Superior temporal gyrus (tissue), 1 donor: ENCODE data around the gene ABL2.
"Not testable (repeated sequence)": the region's sequence is repeated elsewhere in the genome, so short reads cannot be mapped to it uniquely, and the experiment has no call there.

Source experiments
- DNase-seq: peaks from one replicate; pipeline ENCODE4 v3.0.0-alpha.2; 2016; ENCODE audit errors: extremely low spot score

ABL2 gene

GRCh38 chr1:179169616-179170467 is 59.6 kb downstream of the ABL2 start:
- DNase-seq = no peak

- no peak for DNase-seq
Measured at GRCh38 chr1:179168536-179168935, 60.9 kb downstream of the ABL2 start.

GRCh38 chr1:179167955-179168354 is 61.5 kb downstream of the ABL2 start:
- no peak for DNase-seq

GRCh38 chr1:179167418-179167777 is 62.1 kb downstream of the ABL2 start:
- DNase-seq = no peak

GRCh38 chr1:179166663-179167417 is 62.6 kb downstream of the ABL2 start:
- no peak for DNase-seq

DNA sequence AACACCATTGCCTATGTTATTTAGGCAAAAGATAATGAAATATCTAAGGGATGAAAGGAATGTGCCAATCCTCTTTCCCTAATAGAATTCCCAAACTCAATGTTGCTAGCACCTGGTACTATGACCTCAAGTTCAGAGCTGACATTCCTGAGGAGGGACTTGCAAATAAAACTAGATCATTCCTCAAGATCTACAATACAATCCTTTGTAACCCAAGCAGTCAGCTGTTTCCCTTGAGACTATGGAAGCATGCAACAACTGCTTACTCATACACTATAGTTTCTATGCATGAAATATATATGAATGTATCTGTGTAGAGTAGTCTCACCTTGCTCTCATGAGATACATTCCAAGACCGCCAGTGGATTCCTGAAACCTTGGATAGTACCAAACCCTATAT is 65.0 kb downstream of the ABL2 start:
- DNase-seq = no peak

- no peak for DNase-seq
Measured at GRCh38 chr1:179156708-179157107, 72.8 kb downstream of the ABL2 start.

GRCh38 chr1:179156026-179156425 is 73.5 kb downstream of the ABL2 start:
- DNase-seq = no peak

DNA sequence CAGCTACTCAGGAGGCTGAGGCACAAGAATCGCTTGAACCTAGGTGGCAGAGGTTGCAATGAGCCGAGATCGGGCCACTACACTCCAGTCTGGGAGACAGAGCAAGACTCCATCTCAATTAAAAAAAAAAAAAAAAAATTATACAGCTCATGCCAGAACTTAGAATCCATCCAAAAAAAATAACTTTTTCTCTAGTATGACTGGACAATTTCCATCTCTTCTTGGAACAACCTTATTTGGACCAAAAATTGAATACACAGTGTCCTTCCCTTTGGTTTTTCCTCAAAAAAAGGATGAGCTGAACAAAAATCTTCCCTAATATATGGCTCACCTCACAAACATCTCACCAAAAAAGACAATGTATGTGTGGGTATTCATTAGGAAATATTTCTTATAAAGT is 73.9 kb downstream of the ABL2 start:
- DNase-seq = no peak

- DNase-seq = no peak
Measured at GRCh38 chr1:179154437-179154836, 75.0 kb downstream of the ABL2 start.

- no peak for DNase-seq
Measured at GRCh38 chr1:179153217-179153616, 76.3 kb downstream of the ABL2 start.

GRCh38 chr1:179151908-179152682 is 77.4 kb downstream of the ABL2 start:
- no peak for DNase-seq

DNA sequence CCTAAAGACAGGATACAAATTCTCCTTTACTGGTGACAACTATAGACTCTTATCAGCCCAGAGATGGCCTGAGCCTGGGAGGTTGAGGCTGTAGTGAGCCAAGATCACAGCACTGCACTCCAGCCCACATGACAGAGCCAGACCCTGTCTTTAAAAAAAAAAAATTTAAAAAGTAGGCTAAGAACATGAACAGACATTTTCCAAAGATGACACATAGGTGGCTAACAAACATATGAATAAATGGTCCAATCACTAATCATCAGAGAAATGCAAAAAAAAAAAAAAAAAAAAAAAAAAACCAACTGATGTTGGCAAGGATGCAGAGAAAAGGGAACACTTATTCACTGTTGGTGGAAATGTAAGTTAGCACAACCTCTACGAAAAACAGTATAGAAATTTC is 82.6 kb downstream of the ABL2 start:
- no peak for DNase-seq

DNA sequence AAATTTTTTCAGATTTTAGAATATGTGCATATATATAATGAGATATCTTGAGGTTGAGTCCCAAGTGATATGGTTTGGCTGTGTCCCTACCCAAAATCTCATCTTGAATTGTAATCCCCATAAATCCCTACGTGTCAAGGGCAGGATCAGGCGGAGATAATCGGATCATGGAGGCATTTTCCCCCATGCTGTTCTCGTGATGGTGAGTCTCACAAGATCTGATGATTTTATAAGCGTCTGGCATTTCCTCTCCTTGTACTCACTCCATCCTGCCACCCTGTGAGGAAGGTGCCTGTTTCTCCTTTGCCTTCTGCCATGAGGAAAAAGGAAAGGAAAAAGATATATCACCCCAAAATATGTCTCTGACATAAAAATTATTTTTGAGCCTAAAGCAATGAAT is 83.0 kb downstream of the ABL2 start:
- no peak for DNase-seq

GRCh38 chr1:179145521-179145920 is 84.0 kb downstream of the ABL2 start:
- no peak for DNase-seq

GRCh38 chr1:179144626-179145025 is 84.9 kb downstream of the ABL2 start:
- no peak for DNase-seq

- DNase-seq = no peak
Measured at GRCh38 chr1:179143322-179143721, 86.2 kb downstream of the ABL2 start.

- no peak for DNase-seq
Measured at GRCh38 chr1:179142889-179143299, 86.6 kb downstream of the ABL2 start.

GRCh38 chr1:179141592-179142251 is 87.8 kb downstream of the ABL2 start:
- no peak for DNase-seq

DNA sequence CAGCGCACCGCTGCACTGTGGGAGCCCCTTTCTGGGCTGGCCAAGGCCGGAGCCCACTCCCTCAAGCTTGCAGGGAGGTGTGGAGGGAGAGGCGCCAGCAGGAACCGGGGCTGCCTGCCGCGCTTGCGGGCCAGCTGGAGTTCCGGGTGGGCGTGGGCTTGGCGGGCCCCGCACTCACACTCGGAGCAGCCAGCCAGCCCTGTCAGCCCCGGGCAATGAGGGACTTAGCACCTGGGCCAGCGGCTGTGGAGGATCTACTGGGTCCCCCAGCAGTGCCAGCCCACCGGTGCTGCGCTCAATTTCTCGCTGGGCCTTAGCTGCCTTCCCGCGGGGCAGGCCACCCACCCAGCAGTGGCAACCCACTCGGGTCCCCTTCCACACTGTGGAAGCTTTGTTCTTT is 90.7 kb downstream of the ABL2 start:
- DNase-seq = not testable (repeated sequence)

DNA sequence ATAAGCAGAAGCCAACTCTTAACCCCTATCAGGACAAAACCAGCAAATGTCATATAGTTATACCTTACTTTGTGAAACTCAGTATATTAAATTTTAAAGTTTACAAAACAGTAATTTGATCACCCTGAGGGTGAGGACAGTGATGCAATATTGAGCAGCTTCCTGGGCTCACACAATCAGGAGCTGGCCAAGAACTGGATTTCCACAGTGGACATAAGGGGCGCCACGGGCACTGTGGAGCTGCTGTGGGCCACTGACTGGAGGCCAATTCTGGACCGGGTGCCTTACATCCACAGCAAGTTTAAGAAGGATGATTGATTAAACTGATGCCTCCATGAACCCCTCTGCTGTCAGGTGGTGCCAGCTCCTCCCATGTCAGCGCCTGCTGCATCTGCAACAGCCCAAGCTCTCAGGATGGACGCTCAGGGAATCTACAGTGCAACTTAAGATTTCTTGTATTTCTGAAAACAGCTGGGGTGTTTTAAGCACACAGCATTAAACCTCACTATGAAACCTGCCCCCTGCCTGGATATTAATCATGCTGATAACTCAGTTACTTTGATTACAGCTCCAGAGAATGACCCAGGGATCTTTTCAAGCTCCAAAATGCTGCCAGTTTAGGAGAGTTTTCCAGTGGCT is 91.7 kb downstream of the ABL2 start:
- DNase-seq = no peak
